ENCODE measurements around the gene BCLAF1.

The BCLAF1 gene

GRCh38 chr6:136289579-136290409, at the start of gene BCLAF1:
TSS of gene BCLAF1 (minus strand) at chr6:136289846. CDS start at chr6:136279866, 9,980 bp downstream.
- DNase-seq: peak; percentile 97

- no peak for DNase-seq
Observed at GRCh38 chr6:136338486-136338885, 48.8 kb upstream of the BCLAF1 start.

- no peak for DNase-seq
Observed at GRCh38 chr6:136337606-136338005, 48.0 kb upstream of the BCLAF1 start.

- no peak for DNase-seq
Observed at GRCh38 chr6:136337121-136337520, 47.5 kb upstream of the BCLAF1 start.

GRCh38 chr6:136335736-136336363, 46.2 kb upstream of the BCLAF1 start:
- DNase-seq: no peak

- no peak for DNase-seq
Observed at GRCh38 chr6:136334853-136335252, 45.2 kb upstream of the BCLAF1 start.

GRCh38 chr6:136334465-136334846, 44.8 kb upstream of the BCLAF1 start:
- no peak for DNase-seq

GRCh38 chr6:136333824-136334464, 44.3 kb upstream of the BCLAF1 start:
- no peak for DNase-seq

- DNase-seq: no peak
Observed at GRCh38 chr6:136331461-136331860, 41.8 kb upstream of the BCLAF1 start.

- DNase-seq: no peak
Observed at GRCh38 chr6:136330634-136331033, 41.0 kb upstream of the BCLAF1 start.

- DNase-seq: peak; percentile 35
Observed at GRCh38 chr6:136326038-136326553, 36.5 kb upstream of the BCLAF1 start.

- DNase-seq: no peak
Observed at GRCh38 chr6:136324686-136325380, 35.2 kb upstream of the BCLAF1 start.

- DNase-seq: no peak
Observed at GRCh38 chr6:136323431-136324112, 33.9 kb upstream of the BCLAF1 start.

GRCh38 chr6:136319732-136320131, 30.1 kb upstream of the BCLAF1 start:
- no peak for DNase-seq

- DNase-seq: no peak
Observed at GRCh38 chr6:136318676-136319075, 29.0 kb upstream of the BCLAF1 start.

GRCh38 chr6:136317971-136318370, 28.3 kb upstream of the BCLAF1 start:
- DNase-seq: no peak

GRCh38 chr6:136317021-136317694, 27.5 kb upstream of the BCLAF1 start:
- DNase-seq: peak; percentile 33

GRCh38 chr6:136315594-136315993, 25.9 kb upstream of the BCLAF1 start:
- no peak for DNase-seq

GRCh38 chr6:136312975-136313374, 23.3 kb upstream of the BCLAF1 start:
- DNase-seq: no peak

- no peak for DNase-seq
Observed at GRCh38 chr6:136309729-136310311, 20.2 kb upstream of the BCLAF1 start.

- no peak for DNase-seq
Observed at GRCh38 chr6:136309171-136309570, 19.5 kb upstream of the BCLAF1 start.
